KG1 (cell line): Measurements from ENCODE around the gene ANKH.
"Not testable (repeated sequence)": the region's sequence is repeated elsewhere in the genome, so short reads cannot be mapped to it uniquely, and the experiment has no call there.

ENCODE experiments used
- DNase-seq: peaks from one replicate; lab custom pipeline; 2025; lab: John Stamatoyannopoulos, UW

Gene ANKH

GRCh38 chr5:14854799-14855198 lies 16.8 kb downstream of the ANKH start:
- DNase-seq: no peak

GRCh38 chr5:14853685-14854084 lies 17.9 kb downstream of the ANKH start:
- no peak for DNase-seq

GRCh38 chr5:14852779-14853178 lies 18.8 kb downstream of the ANKH start:
- no peak for DNase-seq

- no peak for DNase-seq
These were observed 19.5 kb downstream of the ANKH start for GRCh38 chr5:14851999-14852526.

- no peak for DNase-seq
These were observed 20.0 kb downstream of the ANKH start for GRCh38 chr5:14851597-14851996.

- no peak for DNase-seq
These were observed 20.5 kb downstream of the ANKH start for GRCh38 chr5:14851050-14851419.

- DNase-seq: no peak
These were observed 21.0 kb downstream of the ANKH start for GRCh38 chr5:14850419-14851049.

- DNase-seq: no peak
These were observed 21.9 kb downstream of the ANKH start for GRCh38 chr5:14849516-14850294.

- DNase-seq: not testable (repeated sequence)
These were observed 22.6 kb downstream of the ANKH start for GRCh38 chr5:14848942-14849341.

GRCh38 chr5:14848385-14848784 lies 23.2 kb downstream of the ANKH start:
- no peak for DNase-seq

- no peak for DNase-seq
These were observed 24.1 kb downstream of the ANKH start for GRCh38 chr5:14847471-14847870.

GRCh38 chr5:14842117-14842516 lies 29.5 kb downstream of the ANKH start:
- DNase-seq: no peak

GRCh38 chr5:14840624-14841023 lies 31.0 kb downstream of the ANKH start:
- no peak for DNase-seq

GRCh38 chr5:14838396-14839319 lies 32.9 kb downstream of the ANKH start:
- no peak for DNase-seq

GRCh38 chr5:14837423-14838122 lies 34.0 kb downstream of the ANKH start:
- not testable (repeated sequence) for DNase-seq

GRCh38 chr5:14834584-14835550 lies 36.7 kb downstream of the ANKH start:
- DNase-seq: no peak

- DNase-seq: no peak
These were observed 37.5 kb downstream of the ANKH start for GRCh38 chr5:14834062-14834461.

- DNase-seq: no peak
These were observed 40.6 kb downstream of the ANKH start for GRCh38 chr5:14831006-14831338.

GRCh38 chr5:14830210-14831005 lies 41.2 kb downstream of the ANKH start:
- DNase-seq: no peak

- no peak for DNase-seq
These were observed 42.2 kb downstream of the ANKH start for GRCh38 chr5:14829396-14829795.
